ENCODE results near the gene EXT2. TPM values are rescaled to one million over a fixed set of nuclear protein-coding genes. Genes with fewer than 3 reads are reported as not detected.

The EXT2 gene
- total RNA-seq, 1 experiment from 2014 or later, result 42.9 TPM

DNA sequence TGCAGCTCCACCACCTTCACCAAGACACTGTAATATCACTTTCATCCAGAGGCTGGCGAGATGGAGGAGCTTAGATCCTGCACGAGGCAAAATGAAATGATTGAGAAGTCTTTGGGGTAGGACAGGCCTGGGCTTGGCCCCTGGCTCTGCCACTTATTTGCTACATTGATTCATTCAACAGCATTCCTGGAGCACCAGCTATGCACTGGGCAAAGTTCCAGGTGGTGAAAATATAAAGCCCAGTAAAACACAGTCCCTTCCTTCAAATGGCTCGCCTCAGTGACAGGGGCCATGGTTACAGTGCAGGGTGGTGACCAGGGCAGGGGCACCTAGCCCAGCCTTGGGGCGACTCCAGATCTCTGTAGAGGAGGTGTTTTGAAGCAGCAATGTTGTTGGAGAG lies 194.7 kb downstream of the EXT2 start:
- Histone ChIP-seq H2BK5ac (ENCODE audit: insufficient read length, low read length) (no peak overlapping the region), H3K4me1 (ENCODE audit: insufficient read depth, low read length) (no peaks in the 10 kb centered on the region), H4K91ac (ENCODE audit: insufficient read length, low read depth, low read length) (no peak overlapping the region), H3K79me1 (ENCODE audit: insufficient read depth, low read depth, low read length, poor library complexity, severe bottlenecking) (no peaks in the 10 kb centered on the region), H3K23ac (ENCODE audit: insufficient read length, low read depth, low read length) (no peak overlapping the region), H4K5ac (ENCODE audit: insufficient read length, low read depth, low read length) (no peak overlapping the region), H2BK15ac (ENCODE audit: low read depth, low read length) (no peak overlapping the region), H3K27me3 (ENCODE audit: insufficient read depth, low read length) (no peaks in the 10 kb centered on the region), H3K56ac (ENCODE audit: insufficient read length, low read depth, low read length) (no peak overlapping the region), H4K20me1 (ENCODE audit: control insufficient read depth, insufficient read depth, insufficient read length) (no peaks in the 10 kb centered on the region), H4K8ac (replicated peaks; ENCODE audit: insufficient read length, low read depth, low read length) (no peak overlapping the region), H2AFZ (ENCODE audit: low read length) (no peak overlapping the region), H3T11ph (ENCODE audit: low read length) (no peak overlapping the region), H3K79me2 (ENCODE audit: insufficient read depth, low read length) (no peaks in the 10 kb centered on the region), H3K14ac (ENCODE audit: insufficient read depth, low read length) (no peak overlapping the region), H2BK12ac (ENCODE audit: insufficient read length, low read depth, low read length) (no peak overlapping the region), H2BK120ac (ENCODE audit: low read depth, low read length, poor library complexity, severe bottlenecking) (no peak overlapping the region), H3K4me2 (ENCODE audit: insufficient read depth, insufficient read length, low read length) (no peak overlapping the region), H3K18ac (ENCODE audit: insufficient read length, low read depth, low read length) (no peak overlapping the region), H3K23me2 (ENCODE audit: insufficient read length, low read depth, low read length, poor library complexity, severe bottlenecking) (no peaks in the 10 kb centered on the region), H3K9me3 (ENCODE audit: control insufficient read depth, low read depth, low read length) (no peaks in the 10 kb centered on the region), H3K9ac (ENCODE audit: extremely low read depth, insufficient read length, low read length) (no peak overlapping the region), H3K4ac (ENCODE audit: low read depth, low read length) (no peak overlapping the region), H3K27ac (ENCODE audit: insufficient read length, low read depth, low read length) (no peak overlapping the region), H2BK20ac (ENCODE audit: low read depth, low read length, poor library complexity, severe bottlenecking) (no peak overlapping the region), H2AK5ac (ENCODE audit: insufficient read length, low read length) (no peak overlapping the region)
- H3K9me3 Mint-ChIP-seq, result no peaks in the 10 kb centered on the region
- no peak overlapping the region for H3K4me3 Mint-ChIP-seq
- WGBS (ENCODE audit: extremely low coverage, insufficient read length, low lambda C conversion rate), result no CpG with 5 or more reads among the region's 4 CpGs
- H3K36me3 Mint-ChIP-seq (ENCODE audit: insufficient read depth in 1 of 3, low read depth in 3 of 3), result no peaks in the 10 kb centered on the region
- no peak overlapping the region for H3K27ac Mint-ChIP-seq
- peaks cover 6 to 19% of the 10 kb centered on the region in 2 experiments for H3K4me1 Mint-ChIP-seq
- no peak for DNase-seq
- TF ChIP-seq CTCF (conservative IDR thresholded peaks at IDR 0.05), result no peak
- peaks cover 20% of the 10 kb centered on the region for H3K27me3 Mint-ChIP-seq (ENCODE audit: low read depth)

Other genes starting within 250 kb of the EXT2 start
- 18.8 and 22.2 TPM in 2 replicates for gene ALKBH3, start 214.8 kb upstream of the EXT2 start, total RNA-seq (2021)
- gene C11orf96, start 153.0 kb upstream of the EXT2 start, total RNA-seq (2021), result 1.3 and 1.4 TPM in 2 replicates
- not detected in 2 replicates for gene ACCSL, start 47.7 kb upstream of the EXT2 start, total RNA-seq (2021)
- gene ACCS, start 29.4 kb upstream of the EXT2 start, total RNA-seq (2021), result 7.5 and 9.1 TPM in 2 replicates
- not detected in 2 replicates for gene ALX4, start 214.5 kb downstream of the EXT2 start, total RNA-seq (2021)